ENCODE data around the gene DLEC1. TPM values are rescaled to one million over a fixed set of nuclear protein-coding genes. Genes with fewer than 3 reads are reported as not detected.

Gene DLEC1
- total and polyA plus RNA-seq, 2 donors (not counting 1 experiment from before 2014, with no cell fraction given) = 0.52 to 2.1 TPM

GRCh38 chr3:38101811-38102443 is 62.9 kb downstream of the DLEC1 start:
- no peak overlapping the region for H3K4me2 ChIP-seq (replicated peaks; ENCODE audit: low read depth, low read length, poor library complexity, severe bottlenecking)
- peaks cover 3 to 9% of the 10 kb centered on the region in 2 donors for H3K4me1 ChIP-seq (ENCODE audit: control insufficient read depth in 2 of 2, insufficient read depth in 2 of 2, low read length in 2 of 2)
- H3K27me3 ChIP-seq (replicated peaks in 1 of 4; ENCODE audit: control extremely low read depth in 1 of 4, control insufficient read depth in 3 of 4, insufficient read depth in 4 of 4, low read length in 3 of 4) = peaks cover 0 to 9% (median 0%) of the 10 kb centered on the region in 4 experiments
- WGBS (ENCODE audit: insufficient coverage) = 86% methylated on average over 3 of the region's 6 CpGs
- no peak overlapping the region for H3K9ac ChIP-seq (ENCODE audit: low read length)
- POLR2A ChIA-PET = no interaction called here
- no peak overlapping the region for H2AFZ ChIP-seq (ENCODE audit: insufficient read depth, low read depth, low read length, poor library complexity, severe bottlenecking)
- CTCF ChIA-PET = no interaction called here
- H3K27me3 Mint-ChIP-seq = peaks cover 17% of the 10 kb centered on the region
- H3K4me3 Mint-ChIP-seq = no peak overlapping the region
- no peaks in the 10 kb centered on the region for H4K20me1 ChIP-seq (ENCODE audit: control insufficient read depth, insufficient read depth, low read length, poor library complexity, severe bottlenecking)
- no peaks in the 10 kb centered on the region for H3K79me2 ChIP-seq (ENCODE audit: control insufficient read depth, insufficient read depth, low read length)
- intact Hi-C loops (cut with micrococcal nuclease) = no loop called here
- TF ChIP-seq CTCF (IDR thresholded peaks at IDR 0.05) (no peak), EZH2 (IDR thresholded peaks at IDR 0.05; ENCODE audit: borderline replicate concordance, insufficient read depth, low read depth, low read length, poor library complexity, severe bottlenecking) (no peak)
- H3K4me1 Mint-ChIP-seq = peaks cover 8% of the 10 kb centered on the region
- H3K4me3 ChIP-seq (ENCODE audit: control extremely low read depth in 1 of 5, extremely low read depth in 1 of 5, insufficient read depth in 1 of 5, low read depth in 2 of 5, low read length in 4 of 5) = no peak overlapping the region
- peaks cover 7 to 17% (median 8%) of the 10 kb centered on the region in 3 donors for H3K9me3 ChIP-seq (ENCODE audit: control extremely low read depth in 1 of 3, control insufficient read depth in 2 of 3, insufficient read depth in 1 of 3, low read length in 2 of 3)
- no peak overlapping the region for H3K27ac Mint-ChIP-seq
- ATAC-seq (ENCODE audit: low read depth) (no peak), DNase-seq (no peak)
- H3K27ac ChIP-seq (ENCODE audit: low read length in 2 of 2) = no peak overlapping the region
- H3K36me3 ChIP-seq (replicated peaks in 1 of 2; ENCODE audit: control extremely low read depth in 1 of 2, control insufficient read depth in 1 of 2, extremely low read depth in 1 of 2, insufficient read depth in 2 of 2, low read length in 1 of 2) = no peaks in the 10 kb centered on the region
- H3K9me3 Mint-ChIP-seq (ENCODE audit: insufficient read depth) = peaks cover 4% of the 10 kb centered on the region

DNA sequence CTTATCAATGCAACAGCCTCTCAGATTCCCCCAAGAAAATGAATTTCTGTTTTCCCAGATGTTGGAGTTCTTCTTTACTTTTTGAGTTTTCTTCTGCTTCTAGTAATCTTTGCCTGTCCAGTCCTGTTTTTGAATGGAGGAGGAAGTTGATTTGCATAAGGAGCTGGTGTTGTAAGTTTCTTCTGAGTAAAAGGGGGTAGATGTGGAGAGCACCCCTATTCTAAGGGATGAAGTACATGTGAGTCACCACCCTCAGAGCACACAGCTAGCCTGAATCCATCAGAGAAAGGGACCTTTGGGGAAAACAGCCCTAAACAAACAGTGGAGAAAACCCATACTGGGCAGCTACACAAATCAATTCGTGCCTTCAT is 63.4 kb downstream of the DLEC1 start:
- no peaks in the 10 kb centered on the region for H4K20me1 ChIP-seq (ENCODE audit: control insufficient read depth, insufficient read depth, low read length, poor library complexity, severe bottlenecking)
- peaks cover 0 to 9% (median 0%) of the 10 kb centered on the region in 4 experiments for H3K27me3 ChIP-seq (replicated peaks in 1 of 4; ENCODE audit: control extremely low read depth in 1 of 4, control insufficient read depth in 3 of 4, insufficient read depth in 4 of 4, low read length in 3 of 4)
- Mint-ChIP-seq H3K27ac (no peak overlapping the region), H3K27me3 (peaks cover 17% of the 10 kb centered on the region), H3K4me1 (peaks cover 8% of the 10 kb centered on the region), H3K4me3 (no peak overlapping the region), H3K9me3 (ENCODE audit: insufficient read depth) (peaks cover 4% of the 10 kb centered on the region)
- no peak overlapping the region for H3K4me3 ChIP-seq (ENCODE audit: control extremely low read depth in 1 of 5, extremely low read depth in 1 of 5, insufficient read depth in 1 of 5, low read depth in 2 of 5, low read length in 4 of 5)
- H3K9ac ChIP-seq (ENCODE audit: low read length) = no peak overlapping the region
- ATAC-seq (ENCODE audit: low read depth) (no peak), DNase-seq (no peak)
- peaks cover 3 to 9% of the 10 kb centered on the region in 2 donors for H3K4me1 ChIP-seq (ENCODE audit: control insufficient read depth in 2 of 2, insufficient read depth in 2 of 2, low read length in 2 of 2)
- 100% methylated on average over 1 of the region's 1 CpG for WGBS (ENCODE audit: insufficient coverage)
- H3K79me2 ChIP-seq (ENCODE audit: control insufficient read depth, insufficient read depth, low read length) = no peaks in the 10 kb centered on the region
- no peak overlapping the region for H3K27ac ChIP-seq (ENCODE audit: low read length in 2 of 2)
- TF ChIP-seq CTCF (IDR thresholded peaks at IDR 0.05) (no peak), EZH2 (IDR thresholded peaks at IDR 0.05; ENCODE audit: borderline replicate concordance, insufficient read depth, low read depth, low read length, poor library complexity, severe bottlenecking) (no peak)
- no peak overlapping the region for H2AFZ ChIP-seq (ENCODE audit: insufficient read depth, low read depth, low read length, poor library complexity, severe bottlenecking)
- ChIA-PET CTCF (no interaction called here), POLR2A (no interaction called here)
- H3K36me3 ChIP-seq (replicated peaks in 1 of 2; ENCODE audit: control extremely low read depth in 1 of 2, control insufficient read depth in 1 of 2, extremely low read depth in 1 of 2, insufficient read depth in 2 of 2, low read length in 1 of 2) = no peaks in the 10 kb centered on the region
- no peak overlapping the region for H3K4me2 ChIP-seq (replicated peaks; ENCODE audit: low read depth, low read length, poor library complexity, severe bottlenecking)
- intact Hi-C loops (cut with micrococcal nuclease) = no loop called here
- H3K9me3 ChIP-seq (ENCODE audit: control extremely low read depth in 1 of 3, control insufficient read depth in 2 of 3, insufficient read depth in 1 of 3, low read length in 2 of 3) = peaks cover 7 to 17% (median 8%) of the 10 kb centered on the region in 3 donors

All from B cell (primary cell).